Measurements from ENCODE around the gene PCSK6. TPM values are rescaled to one million over a fixed set of nuclear protein-coding genes. Genes with fewer than 3 reads are reported as not detected.

PCSK6 gene
- total RNA-seq, 1 experiment from 2014 or later = 2.9 TPM

DNA sequence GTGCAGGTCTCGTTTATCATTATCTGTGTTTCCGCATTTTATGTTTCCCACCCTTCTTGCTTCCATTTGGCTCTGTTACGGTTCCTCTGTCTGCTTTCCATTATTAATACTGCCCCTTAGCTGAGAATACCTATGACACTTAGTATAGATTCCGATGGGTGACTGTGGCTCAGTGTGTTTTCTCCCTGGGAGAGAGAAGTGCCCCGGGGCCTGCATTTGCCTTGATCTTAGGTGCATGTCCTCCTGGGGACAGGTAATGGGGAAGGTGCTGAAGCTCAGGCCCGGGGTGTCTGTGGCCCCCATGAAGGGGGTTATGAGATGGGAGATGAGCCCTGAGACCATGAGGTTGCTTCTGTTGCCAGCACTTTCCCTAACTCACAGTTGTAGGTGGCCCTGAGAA, 43.4 kb upstream of the PCSK6 start:
- ATAC-seq = no peak
- TF ChIP-seq, protein P1, sequence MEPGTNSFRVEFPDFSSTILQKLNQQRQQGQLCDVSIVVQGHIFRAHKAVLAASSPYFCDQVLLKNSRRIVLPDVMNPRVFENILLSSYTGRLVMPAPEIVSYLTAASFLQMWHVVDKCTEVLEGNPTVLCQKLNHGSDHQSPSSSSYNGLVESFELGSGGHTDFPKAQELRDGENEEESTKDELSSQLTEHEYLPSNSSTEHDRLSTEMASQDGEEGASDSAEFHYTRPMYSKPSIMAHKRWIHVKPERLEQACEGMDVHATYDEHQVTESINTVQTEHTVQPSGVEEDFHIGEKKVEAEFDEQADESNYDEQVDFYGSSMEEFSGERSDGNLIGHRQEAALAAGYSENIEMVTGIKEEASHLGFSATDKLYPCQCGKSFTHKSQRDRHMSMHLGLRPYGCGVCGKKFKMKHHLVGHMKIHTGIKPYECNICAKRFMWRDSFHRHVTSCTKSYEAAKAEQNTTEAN (CRISPR knock-in tag; IDR thresholded peaks at IDR 0.05) = no peak
- TF ChIP-seq, protein P2, sequence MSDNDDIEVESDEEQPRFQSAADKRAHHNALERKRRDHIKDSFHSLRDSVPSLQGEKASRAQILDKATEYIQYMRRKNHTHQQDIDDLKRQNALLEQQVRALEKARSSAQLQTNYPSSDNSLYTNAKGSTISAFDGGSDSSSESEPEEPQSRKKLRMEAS (CRISPR knock-in tag; IDR thresholded peaks at IDR 0.05) = no peak
- TF ChIP-seq NFE2L1 (CRISPR knock-in tag; IDR thresholded peaks at IDR 0.05) (no peak), ATF1 (CRISPR knock-in tag; IDR thresholded peaks at IDR 0.05) (no peak), TEAD1 (CRISPR knock-in tag; IDR thresholded peaks at IDR 0.05) (no peak)
- TF ChIP-seq, protein P3, sequence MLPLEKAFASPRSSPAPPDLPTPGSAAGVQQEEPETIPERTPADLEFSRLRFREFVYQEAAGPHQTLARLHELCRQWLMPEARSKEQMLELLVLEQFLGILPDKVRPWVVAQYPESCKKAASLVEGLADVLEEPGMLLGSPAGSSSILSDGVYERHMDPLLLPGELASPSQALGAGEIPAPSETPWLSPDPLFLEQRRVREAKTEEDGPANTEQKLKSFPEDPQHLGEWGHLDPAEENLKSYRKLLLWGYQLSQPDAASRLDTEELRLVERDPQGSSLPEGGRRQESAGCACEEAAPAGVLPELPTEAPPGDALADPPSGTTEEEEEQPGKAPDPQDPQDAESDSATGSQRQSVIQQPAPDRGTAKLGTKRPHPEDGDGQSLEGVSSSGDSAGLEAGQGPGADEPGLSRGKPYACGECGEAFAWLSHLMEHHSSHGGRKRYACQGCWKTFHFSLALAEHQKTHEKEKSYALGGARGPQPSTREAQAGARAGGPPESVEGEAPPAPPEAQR (CRISPR knock-in tag; IDR thresholded peaks at IDR 0.05) = no peak
- TF ChIP-seq, protein P4, sequence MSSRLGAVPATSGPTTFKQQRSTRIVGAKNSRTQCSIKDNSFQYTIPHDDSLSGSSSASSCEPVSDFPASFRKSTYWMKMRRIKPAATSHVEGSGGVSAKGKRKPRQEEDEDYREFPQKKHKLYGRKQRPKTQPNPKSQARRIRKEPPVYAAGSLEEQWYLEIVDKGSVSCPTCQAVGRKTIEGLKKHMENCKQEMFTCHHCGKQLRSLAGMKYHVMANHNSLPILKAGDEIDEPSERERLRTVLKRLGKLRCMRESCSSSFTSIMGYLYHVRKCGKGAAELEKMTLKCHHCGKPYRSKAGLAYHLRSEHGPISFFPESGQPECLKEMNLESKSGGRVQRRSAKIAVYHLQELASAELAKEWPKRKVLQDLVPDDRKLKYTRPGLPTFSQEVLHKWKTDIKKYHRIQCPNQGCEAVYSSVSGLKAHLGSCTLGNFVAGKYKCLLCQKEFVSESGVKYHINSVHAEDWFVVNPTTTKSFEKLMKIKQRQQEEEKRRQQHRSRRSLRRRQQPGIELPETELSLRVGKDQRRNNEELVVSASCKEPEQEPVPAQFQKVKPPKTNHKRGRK (CRISPR knock-in tag; IDR thresholded peaks at IDR 0.05; ENCODE audit: borderline replicate concordance) = no peak
- TF ChIP-seq, protein P5, sequence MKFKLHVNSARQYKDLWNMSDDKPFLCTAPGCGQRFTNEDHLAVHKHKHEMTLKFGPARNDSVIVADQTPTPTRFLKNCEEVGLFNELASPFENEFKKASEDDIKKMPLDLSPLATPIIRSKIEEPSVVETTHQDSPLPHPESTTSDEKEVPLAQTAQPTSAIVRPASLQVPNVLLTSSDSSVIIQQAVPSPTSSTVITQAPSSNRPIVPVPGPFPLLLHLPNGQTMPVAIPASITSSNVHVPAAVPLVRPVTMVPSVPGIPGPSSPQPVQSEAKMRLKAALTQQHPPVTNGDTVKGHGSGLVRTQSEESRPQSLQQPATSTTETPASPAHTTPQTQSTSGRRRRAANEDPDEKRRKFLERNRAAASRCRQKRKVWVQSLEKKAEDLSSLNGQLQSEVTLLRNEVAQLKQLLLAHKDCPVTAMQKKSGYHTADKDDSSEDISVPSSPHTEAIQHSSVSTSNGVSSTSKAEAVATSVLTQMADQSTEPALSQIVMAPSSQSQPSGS (CRISPR knock-in tag; IDR thresholded peaks at IDR 0.05; ENCODE audit: borderline replicate concordance, low read depth) = no peak
- H3K36me3 Mint-ChIP-seq = no peaks in the 10 kb centered on the region
- no peaks in the 10 kb centered on the region; the same call in 1 of the 2 replicates for H3K27me3 Mint-ChIP-seq (ENCODE audit: low read depth)
- ChIA-PET CTCF (no interaction called here), POLR2A (no interaction called here)
- no peak for DNase-seq (ENCODE audit: low spot score)
- H3K4me1 Mint-ChIP-seq = 0 out of 2 replicates have a peak, but pooled peaks cover 3% of the 10 kb centered on the region
- H3K9me3 Mint-ChIP-seq = no peaks in the 10 kb centered on the region
- no peak overlapping the region for H3K27ac Mint-ChIP-seq
- no peak overlapping the region for H3K4me3 Mint-ChIP-seq

DNA sequence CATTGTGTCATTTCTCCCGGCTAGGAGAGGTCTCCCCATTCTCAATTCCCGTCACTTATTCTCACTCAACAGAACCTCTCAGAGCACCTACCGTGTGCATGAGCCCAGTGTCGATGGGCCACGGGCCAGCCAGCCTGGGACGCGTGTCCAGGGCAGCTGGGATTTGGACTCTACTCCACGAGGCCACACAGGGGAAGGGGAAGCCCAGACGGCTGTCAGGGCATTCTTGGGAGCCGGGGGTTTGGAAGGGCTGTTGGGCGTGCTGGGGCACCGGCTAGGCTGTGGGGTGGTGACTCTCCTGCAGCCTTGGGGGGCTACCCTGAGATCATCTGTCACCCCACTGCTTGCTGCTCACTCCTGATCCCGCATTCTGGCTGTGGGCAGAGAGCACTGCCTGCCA, 41.7 kb upstream of the PCSK6 start:
- Mint-ChIP-seq H3K4me3 (no peak overlapping the region), H3K4me1 (peaks cover 11% of the 10 kb centered on the region; the same call in 1 of the 2 replicates), H3K27ac (no peak overlapping the region), H3K36me3 (no peaks in the 10 kb centered on the region), H3K9me3 (no peaks in the 10 kb centered on the region), H3K27me3 (ENCODE audit: low read depth) (no peaks in the 10 kb centered on the region; the same call in 1 of the 2 replicates)
- ChIA-PET POLR2A (no interaction called here), CTCF (interaction anchor here (1.2 kb wide), 1 partner anchor 210 kb away, joined by 3 read pairs; no protein-coding TSS in a partner anchor)
- DNase-seq (ENCODE audit: low spot score) = no peak
- no peak for ATAC-seq
- no peak for TF ChIP-seq PRRX2 (CRISPR knock-in tag; IDR thresholded peaks at IDR 0.05)
- no peak for TF ChIP-seq OVOL2 (CRISPR knock-in tag; IDR thresholded peaks at IDR 0.05; ENCODE audit: borderline replicate concordance)
- TF ChIP-seq, protein P6, sequence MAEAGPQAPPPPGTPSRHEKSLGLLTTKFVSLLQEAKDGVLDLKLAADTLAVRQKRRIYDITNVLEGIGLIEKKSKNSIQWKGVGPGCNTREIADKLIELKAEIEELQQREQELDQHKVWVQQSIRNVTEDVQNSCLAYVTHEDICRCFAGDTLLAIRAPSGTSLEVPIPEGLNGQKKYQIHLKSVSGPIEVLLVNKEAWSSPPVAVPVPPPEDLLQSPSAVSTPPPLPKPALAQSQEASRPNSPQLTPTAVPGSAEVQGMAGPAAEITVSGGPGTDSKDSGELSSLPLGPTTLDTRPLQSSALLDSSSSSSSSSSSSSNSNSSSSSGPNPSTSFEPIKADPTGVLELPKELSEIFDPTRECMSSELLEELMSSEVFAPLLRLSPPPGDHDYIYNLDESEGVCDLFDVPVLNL (CRISPR knock-in tag; IDR thresholded peaks at IDR 0.05; ENCODE audit: borderline replicate concordance, low read depth) = no peak
- TF ChIP-seq, protein P7, sequence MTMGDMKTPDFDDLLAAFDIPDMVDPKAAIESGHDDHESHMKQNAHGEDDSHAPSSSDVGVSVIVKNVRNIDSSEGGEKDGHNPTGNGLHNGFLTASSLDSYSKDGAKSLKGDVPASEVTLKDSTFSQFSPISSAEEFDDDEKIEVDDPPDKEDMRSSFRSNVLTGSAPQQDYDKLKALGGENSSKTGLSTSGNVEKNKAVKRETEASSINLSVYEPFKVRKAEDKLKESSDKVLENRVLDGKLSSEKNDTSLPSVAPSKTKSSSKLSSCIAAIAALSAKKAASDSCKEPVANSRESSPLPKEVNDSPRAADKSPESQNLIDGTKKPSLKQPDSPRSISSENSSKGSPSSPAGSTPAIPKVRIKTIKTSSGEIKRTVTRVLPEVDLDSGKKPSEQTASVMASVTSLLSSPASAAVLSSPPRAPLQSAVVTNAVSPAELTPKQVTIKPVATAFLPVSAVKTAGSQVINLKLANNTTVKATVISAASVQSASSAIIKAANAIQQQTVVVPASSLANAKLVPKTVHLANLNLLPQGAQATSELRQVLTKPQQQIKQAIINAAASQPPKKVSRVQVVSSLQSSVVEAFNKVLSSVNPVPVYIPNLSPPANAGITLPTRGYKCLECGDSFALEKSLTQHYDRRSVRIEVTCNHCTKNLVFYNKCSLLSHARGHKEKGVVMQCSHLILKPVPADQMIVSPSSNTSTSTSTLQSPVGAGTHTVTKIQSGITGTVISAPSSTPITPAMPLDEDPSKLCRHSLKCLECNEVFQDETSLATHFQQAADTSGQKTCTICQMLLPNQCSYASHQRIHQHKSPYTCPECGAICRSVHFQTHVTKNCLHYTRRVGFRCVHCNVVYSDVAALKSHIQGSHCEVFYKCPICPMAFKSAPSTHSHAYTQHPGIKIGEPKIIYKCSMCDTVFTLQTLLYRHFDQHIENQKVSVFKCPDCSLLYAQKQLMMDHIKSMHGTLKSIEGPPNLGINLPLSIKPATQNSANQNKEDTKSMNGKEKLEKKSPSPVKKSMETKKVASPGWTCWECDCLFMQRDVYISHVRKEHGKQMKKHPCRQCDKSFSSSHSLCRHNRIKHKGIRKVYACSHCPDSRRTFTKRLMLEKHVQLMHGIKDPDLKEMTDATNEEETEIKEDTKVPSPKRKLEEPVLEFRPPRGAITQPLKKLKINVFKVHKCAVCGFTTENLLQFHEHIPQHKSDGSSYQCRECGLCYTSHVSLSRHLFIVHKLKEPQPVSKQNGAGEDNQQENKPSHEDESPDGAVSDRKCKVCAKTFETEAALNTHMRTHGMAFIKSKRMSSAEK (CRISPR knock-in tag; IDR thresholded peaks at IDR 0.05; ENCODE audit: borderline replicate concordance) = no peak
- TF ChIP-seq, protein P8, sequence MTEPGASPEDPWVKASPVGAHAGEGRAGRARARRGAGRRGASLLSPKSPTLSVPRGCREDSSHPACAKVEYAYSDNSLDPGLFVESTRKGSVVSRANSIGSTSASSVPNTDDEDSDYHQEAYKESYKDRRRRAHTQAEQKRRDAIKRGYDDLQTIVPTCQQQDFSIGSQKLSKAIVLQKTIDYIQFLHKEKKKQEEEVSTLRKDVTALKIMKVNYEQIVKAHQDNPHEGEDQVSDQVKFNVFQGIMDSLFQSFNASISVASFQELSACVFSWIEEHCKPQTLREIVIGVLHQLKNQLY (CRISPR knock-in tag; IDR thresholded peaks at IDR 0.05) = no peak
- TF ChIP-seq, protein P9, sequence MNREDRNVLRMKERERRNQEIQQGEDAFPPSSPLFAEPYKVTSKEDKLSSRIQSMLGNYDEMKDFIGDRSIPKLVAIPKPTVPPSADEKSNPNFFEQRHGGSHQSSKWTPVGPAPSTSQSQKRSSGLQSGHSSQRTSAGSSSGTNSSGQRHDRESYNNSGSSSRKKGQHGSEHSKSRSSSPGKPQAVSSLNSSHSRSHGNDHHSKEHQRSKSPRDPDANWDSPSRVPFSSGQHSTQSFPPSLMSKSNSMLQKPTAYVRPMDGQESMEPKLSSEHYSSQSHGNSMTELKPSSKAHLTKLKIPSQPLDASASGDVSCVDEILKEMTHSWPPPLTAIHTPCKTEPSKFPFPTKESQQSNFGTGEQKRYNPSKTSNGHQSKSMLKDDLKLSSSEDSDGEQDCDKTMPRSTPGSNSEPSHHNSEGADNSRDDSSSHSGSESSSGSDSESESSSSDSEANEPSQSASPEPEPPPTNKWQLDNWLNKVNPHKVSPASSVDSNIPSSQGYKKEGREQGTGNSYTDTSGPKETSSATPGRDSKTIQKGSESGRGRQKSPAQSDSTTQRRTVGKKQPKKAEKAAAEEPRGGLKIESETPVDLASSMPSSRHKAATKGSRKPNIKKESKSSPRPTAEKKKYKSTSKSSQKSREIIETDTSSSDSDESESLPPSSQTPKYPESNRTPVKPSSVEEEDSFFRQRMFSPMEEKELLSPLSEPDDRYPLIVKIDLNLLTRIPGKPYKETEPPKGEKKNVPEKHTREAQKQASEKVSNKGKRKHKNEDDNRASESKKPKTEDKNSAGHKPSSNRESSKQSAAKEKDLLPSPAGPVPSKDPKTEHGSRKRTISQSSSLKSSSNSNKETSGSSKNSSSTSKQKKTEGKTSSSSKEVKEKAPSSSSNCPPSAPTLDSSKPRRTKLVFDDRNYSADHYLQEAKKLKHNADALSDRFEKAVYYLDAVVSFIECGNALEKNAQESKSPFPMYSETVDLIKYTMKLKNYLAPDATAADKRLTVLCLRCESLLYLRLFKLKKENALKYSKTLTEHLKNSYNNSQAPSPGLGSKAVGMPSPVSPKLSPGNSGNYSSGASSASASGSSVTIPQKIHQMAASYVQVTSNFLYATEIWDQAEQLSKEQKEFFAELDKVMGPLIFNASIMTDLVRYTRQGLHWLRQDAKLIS (CRISPR knock-in tag; IDR thresholded peaks at IDR 0.05; ENCODE audit: borderline replicate concordance) = no peak
- no peak for TF ChIP-seq NFATC4 (CRISPR knock-in tag; IDR thresholded peaks at IDR 0.05)
- no peak for TF ChIP-seq SMAD3 (CRISPR knock-in tag; IDR thresholded peaks at IDR 0.05; ENCODE audit: borderline replicate concordance)
- no peak for TF ChIP-seq IRF2 (CRISPR knock-in tag; IDR thresholded peaks at IDR 0.05; ENCODE audit: borderline replicate concordance, low read depth)
- TF ChIP-seq ZBTB21 (CRISPR knock-in tag; IDR thresholded peaks at IDR 0.05; ENCODE audit: borderline replicate concordance) = no peak
